Stimulated activated CD4-positive, alpha-beta T cell treated with anti-CD3 and anti-CD28 coated beads, Interleukin-2, amount 100 ng/mL, for 24 hours (primary cell): ENCODE results near the gene PRDM16.

Source experiments
- DNase-seq, 2 donors: peaks; one replicate each; pipeline ENCODE4 v3.0.0-alpha.2; 2020

Gene PRDM16

GRCh38 chr1:3192361-3192760 lies 123.4 kb downstream of the PRDM16 start:
- no peak for DNase-seq

DNA sequence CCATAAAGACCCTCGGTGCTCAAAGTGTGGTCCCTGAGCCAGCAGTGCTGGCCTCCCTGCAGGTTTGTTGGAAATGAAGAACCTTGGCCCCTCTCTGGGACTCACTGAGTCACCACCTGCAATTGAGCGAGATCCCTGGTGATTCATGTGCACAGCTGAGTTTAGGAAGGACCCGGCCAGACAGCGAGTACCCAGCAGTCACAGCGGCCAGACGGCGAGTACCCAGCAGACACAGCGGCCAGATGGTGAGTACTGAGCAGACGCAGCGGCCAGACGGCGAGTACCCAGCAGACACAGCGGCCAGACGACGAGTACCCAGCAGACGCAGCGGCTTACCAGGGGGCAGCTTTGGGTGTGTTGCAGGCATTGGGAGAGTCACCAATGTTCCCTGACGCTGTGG lies 123.8 kb downstream of the PRDM16 start:
- DNase-seq = no peak

DNA sequence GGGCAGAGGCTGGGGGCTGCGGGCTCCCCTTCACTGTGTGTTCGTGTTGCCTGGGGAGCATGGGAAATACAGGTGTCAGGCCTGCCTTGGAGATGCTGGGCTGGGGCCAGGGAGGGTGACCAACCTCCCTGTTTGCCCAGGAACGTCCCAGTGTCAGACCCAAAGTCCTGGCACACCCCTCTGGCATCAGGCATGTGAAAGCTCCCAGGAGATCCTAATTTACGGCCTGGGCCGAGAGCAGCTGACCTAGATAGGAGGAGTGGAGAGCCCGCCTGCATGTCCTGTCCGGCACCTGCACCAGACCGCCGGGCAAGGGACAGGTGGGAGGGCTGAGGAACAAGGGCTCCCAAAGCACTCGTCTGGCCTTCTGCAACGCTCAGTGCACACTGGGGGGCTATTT lies 124.8 kb downstream of the PRDM16 start:
- DNase-seq = no peak

GRCh38 chr1:3194760-3195479 lies 125.9 kb downstream of the PRDM16 start:
- DNase-seq = no peak

- no peak for DNase-seq
Observed at GRCh38 chr1:3195480-3195815, 126.4 kb downstream of the PRDM16 start.

DNA sequence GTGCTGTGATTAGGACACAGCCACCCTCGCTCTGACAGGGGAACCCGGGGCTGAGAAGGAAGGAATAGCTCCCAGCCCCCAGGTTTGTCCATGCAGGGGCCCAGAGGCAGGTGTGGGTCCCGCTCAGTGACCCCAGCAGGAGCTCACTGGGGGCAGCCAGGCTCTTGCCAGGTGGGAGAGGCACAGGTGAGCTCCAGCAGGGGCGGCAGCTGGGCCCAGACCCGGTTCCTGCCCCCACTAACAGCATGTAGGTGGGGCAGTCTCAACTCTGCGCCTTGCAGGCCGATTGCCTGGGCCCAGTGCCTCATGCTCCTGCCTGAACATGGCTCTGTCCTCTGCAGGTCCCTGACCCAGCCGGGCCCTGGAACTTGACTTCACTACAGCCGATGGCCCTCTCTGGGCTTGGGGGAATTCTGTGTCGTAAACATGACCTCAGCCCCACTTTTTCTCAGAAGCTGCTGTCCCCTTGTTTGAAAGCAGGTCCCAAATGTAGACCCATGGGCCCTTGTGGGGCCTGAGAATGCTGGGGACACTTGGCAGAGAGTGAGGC lies 127.0 kb downstream of the PRDM16 start:
- no peak for DNase-seq

DNA sequence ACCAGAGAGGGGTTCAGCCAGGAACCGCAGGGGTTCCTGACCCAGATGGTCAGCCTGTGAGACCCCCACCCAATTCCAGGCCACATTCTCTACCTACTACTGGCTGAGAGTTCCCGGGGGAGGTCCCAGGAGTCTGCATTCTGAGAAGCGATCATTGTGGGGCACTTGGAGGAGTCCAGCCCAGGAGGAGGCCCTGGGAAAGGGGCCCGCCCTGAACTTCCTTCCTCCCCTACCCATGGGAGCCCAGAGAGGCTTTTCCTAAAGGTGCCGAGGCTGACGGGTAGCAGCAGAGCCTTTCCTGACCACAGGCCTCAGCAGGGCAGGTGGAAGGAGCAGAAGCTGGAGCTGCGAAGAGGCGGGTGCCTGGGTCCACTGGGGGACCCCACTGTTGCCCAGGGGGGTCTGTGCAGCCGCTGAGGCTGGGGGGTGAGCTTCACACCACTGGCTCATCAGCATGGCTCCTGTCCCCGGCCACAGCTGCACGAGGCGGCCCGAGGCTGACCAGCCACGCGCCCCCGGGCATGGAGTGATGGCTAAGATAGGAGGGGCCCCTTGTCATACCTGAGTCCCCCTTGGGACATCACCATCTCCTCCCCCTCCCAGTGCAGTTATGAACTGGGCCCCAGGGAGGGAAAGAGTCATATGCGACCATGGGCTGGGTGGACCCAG lies 127.7 kb downstream of the PRDM16 start:
- no peak for DNase-seq

DNA sequence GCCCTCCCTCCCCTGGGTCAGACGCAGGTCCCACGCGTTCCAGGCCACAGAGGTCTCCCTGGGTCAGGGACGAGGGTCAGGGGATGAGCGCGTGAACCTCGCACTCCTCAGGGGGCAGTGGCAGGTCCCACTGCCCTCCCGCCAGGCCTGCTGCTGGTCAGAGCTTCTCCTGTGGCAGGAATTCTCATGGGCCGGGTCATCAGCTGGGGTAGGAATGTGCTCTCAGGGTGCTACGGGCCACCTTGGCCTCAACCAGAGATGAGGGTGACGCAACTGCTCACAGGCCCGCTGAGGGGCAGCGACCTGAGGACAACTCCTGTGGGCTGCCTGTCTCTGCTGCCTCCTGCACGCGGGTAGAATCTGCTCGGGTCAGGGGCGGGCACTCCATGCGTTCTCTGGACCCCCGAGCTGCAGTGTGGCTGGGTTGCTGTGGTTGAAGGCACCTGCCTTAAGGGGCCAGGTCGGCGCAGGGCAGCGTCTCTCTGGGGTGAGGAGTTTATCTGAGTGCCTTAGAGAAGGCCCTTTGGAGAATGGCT lies 128.8 kb downstream of the PRDM16 start:
- DNase-seq = no peak

GRCh38 chr1:3198371-3199271 lies 129.6 kb downstream of the PRDM16 start:
- DNase-seq = no peak

GRCh38 chr1:3204725-3205124 lies 135.7 kb downstream of the PRDM16 start:
- DNase-seq = no peak

- no peak for DNase-seq
Observed at GRCh38 chr1:3205815-3206214, 136.8 kb downstream of the PRDM16 start.

DNA sequence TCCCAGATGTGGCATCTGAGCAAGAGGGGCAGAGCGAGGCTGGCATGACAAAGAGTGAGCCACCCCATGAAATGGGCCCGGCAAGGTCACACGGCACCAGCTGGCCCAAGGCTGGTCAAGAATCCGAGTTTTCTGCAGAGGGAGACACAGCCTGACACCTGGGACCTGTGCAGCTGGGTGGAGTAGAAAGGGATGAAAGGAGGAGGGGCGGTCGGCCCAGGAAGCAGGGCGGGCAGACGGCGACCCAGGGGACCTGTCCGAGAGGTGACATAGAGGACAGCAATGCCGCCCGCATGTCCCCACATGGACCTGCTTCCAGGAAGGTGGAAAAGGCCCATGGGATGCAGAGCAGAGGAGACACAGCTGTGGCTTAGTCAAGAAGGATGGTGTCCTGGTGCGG lies 137.7 kb downstream of the PRDM16 start:
- DNase-seq = no peak

- no peak for DNase-seq
Observed at GRCh38 chr1:3207217-3207848, 138.3 kb downstream of the PRDM16 start.

DNA sequence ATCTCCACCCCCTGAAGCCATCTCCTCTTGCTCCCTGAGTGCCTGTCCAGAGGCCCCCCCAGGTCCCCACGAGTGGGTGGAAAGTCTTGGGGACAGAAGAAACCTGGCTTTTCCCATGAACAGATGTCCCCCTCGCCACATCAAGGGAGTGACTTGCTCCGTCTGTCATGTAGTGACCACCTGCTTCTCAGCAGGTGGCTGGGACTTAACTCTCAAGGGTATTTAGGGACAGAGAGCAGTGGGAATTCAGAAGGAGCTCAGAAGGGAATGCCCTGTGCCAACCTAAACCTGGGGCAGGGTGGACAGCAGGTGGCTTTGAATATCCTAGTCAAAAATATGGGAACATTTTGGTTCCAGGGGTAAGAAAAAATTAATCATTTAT lies 139.8 kb downstream of the PRDM16 start:
- no peak for DNase-seq

GRCh38 chr1:3209201-3209600 lies 140.2 kb downstream of the PRDM16 start:
- no peak for DNase-seq

DNA sequence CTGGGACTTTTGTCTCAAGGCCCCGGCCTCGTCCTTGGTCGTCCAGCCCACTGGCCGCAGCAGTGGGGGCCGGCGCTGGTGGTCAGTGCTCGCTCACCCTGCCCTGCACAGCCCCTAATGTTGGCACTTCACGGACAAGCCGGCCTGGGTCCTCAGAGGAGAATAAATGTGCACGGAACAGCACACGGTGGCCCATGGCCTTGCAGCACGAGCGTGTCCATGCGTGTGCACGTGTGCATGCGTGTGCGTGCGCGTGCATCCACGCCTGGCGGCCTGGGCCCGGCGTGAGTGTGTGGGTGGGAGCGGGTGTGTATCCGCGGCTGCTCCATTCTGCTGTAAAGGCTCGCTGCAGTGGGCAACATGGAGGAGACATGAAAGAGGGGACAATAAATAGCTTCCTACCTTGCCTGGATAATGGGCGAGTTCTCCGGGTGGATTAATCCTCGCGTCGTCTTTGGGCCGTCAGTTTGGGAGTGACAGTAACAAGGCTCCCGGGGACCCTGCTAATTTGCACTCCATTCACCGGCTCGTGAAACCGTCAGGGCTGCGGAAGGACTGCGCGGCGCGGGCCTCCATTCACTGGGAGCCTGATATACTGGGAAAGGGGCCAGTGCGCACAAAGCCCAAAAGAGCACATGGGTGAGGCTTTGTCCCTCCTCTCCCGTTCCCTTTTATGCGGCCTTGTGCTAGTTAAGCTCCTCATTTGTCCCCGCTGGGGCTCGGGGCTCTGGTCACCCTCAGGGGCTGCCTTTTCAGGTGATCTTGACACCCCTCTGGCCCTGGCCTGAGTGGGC lies 142.8 kb downstream of the PRDM16 start:
- no peak for DNase-seq

- no peak for DNase-seq
Observed at GRCh38 chr1:3212453-3213355, 143.7 kb downstream of the PRDM16 start.

DNA sequence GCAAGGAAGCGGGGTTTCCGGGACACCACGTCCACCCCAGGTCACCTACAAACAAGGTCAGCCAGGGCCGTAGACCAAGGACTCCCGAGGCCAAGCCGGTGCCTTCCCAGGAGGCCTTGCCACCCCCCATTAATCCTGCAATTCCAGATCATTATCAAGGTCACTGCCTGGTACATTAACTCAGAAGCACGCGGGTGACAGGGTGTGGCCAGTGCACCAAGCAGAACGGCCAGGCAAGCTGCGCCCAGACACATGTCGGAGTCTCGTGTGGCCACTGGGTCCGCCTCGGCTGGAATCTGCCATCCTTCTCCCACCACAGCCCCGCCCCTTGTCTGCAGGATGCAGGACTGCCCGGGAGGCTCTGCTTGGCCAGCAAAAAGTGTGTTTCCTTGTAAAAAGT lies 144.7 kb downstream of the PRDM16 start:
- no peak for DNase-seq

DNA sequence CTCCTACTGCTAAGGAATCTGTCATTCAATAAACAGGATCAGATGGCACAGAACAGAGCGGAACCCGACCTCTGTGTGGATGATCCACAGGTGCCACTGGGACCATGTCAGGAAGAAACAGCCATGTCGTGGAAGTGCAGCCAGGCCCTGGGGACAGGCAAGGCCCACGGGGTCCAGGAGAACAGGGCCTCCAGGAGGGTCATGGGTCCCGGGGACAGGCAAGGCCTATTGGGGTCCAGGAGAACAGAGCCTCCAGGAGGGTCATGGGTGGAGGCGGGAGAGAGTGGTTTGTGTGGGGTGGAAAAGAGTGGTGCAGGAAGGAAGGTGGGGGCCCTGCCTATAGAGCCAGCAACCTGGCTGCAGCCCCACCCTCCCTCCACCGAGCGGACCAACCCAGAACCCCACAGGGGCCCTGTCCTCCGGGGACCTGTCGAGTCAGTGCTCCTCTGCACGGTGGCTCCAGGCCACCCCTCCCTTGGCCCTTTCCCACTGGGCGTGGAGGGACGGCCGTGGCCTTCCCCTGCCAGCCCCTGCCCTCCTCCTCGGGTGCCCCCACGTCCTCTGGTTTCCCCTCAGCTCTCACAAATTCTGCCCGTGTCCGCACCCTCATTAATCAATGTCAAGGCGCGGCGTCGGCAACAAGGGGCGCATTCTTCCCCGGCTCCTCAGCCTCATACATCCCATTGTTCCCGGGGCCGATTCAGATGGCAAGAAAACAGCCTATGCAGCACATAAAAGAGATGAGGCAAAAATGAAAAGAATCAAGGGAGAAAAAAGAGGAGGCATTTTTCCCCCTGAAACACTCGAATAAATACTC lies 146.4 kb downstream of the PRDM16 start:
- DNase-seq = no peak

DNA sequence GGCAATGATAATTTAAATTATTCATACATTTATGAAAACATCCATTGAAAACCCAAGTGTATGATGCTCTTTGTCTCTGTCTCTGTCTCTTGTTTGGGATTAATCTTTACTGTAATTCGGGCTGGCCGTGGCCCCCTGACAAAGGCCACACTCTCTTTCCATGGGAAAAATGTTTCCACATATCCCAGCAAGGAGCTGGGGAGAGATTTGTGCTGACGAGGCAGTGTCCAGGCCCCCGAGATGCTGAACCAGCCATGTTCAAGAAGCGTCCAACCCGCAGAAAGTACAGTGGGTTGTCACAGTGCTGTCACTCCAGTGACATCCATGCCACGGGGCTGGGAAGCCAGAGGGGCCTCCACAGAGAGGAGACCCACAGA lies 147.0 kb downstream of the PRDM16 start:
- no peak for DNase-seq
